Ovary (tissue), 9 donors: ENCODE results near the gene DOCK4. TPM values are rescaled to one million over a fixed set of nuclear protein-coding genes. Genes with fewer than 3 reads are reported as not detected.

Experiments
- DNase-seq, 5 donors: peaks; one replicate each; pipeline ENCODE4 v3.0.0-alpha.2; 2019 to 2020
- H3K27ac ChIP-seq, 2 donors: fragments of 200-600 bp; one replicate each; pipeline versions ENCODE4 v1.5.1 to v1.8.0; 2019 to 2022
- H3K27me3 ChIP-seq: fragments of 200-600 bp; one replicate; pipeline ENCODE4 v1.8.0; 2022
- H3K36me3 ChIP-seq: fragments of 200-600 bp; sonication (generic); one replicate; pipeline ENCODE4 v1.5.1; 2019
- H3K4me1 ChIP-seq: one replicate; pipeline ENCODE4 v1.8.1; 2013; ENCODE audit warnings: mild to moderate bottlenecking, moderate library complexity; ENCODE audit not compliant: insufficient read depth
- H3K4me3 ChIP-seq: fragments of 200-600 bp; sonication (generic); one replicate; pipeline ENCODE4 v1.5.1; 2017
- H3K9me3 ChIP-seq, 2 donors: fragments of 200-600 bp in 1 of 2; sonication (generic) in 1 of 2; one replicate each; pipeline versions ENCODE4 v1.5.1 to v1.8.1; 2013 to 2019; ENCODE audit warnings: mild to moderate bottlenecking in 1 of 2, moderate library complexity in 1 of 2
- EP300 ChIP-seq: sonication (generic); formaldehyde crosslinking; IDR thresholded peaks from one replicate; pipeline ENCODE4 v1.6.1; 2017; ENCODE audit warnings: antibody characterized with exemption
- POLR2A ChIP-seq: fragments of 450-650 bp; IDR thresholded peaks from one replicate; pipeline ENCODE4 v1.6.1; 2017; ENCODE audit warnings: antibody characterized with exemption, mild to moderate bottlenecking, moderate library complexity
- WGBS, 3 donors: extraction: QIAGEN DNeasy Blood & Tissue Kit in 1 of 3; methylation state at CpG; one replicate each; pipeline versions ENCODE4 v1.1.5 to v1.1.7; 2013 to 2017; 5-methylcytosine and 5-hydroxymethylcytosine counted together
- intact Hi-C, 4 donors: fragments of 100-400 bp; cut with DNase I; formaldehyde crosslinking; loops; one replicate each; pipeline versions ENCODE4 v1.11.0 to v1.15.1; 2022 to 2023
- polyA plus RNA-seq, 2 donors: library from polyadenylated mRNA; stranded (reverse); fragments of 200-250 nt in 1 of 2; fragments of 350-450 nt in 1 of 2; fragmentation: Illumina TruSeq in 1 of 2; extraction: RNeasy Lipid Tissue Mini Kit (QIAGEN cat#74804) in 1 of 2; gene quantifications; one replicate each; pipeline ENCODE4 v1.2.3, GENCODE V29; 2013 to 2014
- total RNA-seq, 7 donors: library from RNA; depleted of rRNA in 2 of 7; stranded (reverse); fragments of >200 nt in 2 of 7; fragmentation: NEBNext Ultra II Directional in 3 of 7; extraction: Animal tissue kit (Norgen Biotek cat#: 25700) in 3 of 7; gene quantifications; one replicate each; pipeline versions ENCODE4 v1.1.0 to v1.2.4, GENCODE V29; 2016 to 2023
- TF ChIP-seq, protein P1 (sequence below), 3 donors: fragments of 450-650 bp in 2 of 3; fragments of 200-600 bp in 1 of 3; IDR thresholded peaks; one replicate each; pipeline versions ENCODE4 v1.5.1 to v1.8.0; 2016 to 2022; ENCODE audit warnings: antibody characterized with exemption in 3 of 3, mild to moderate bottlenecking in 1 of 3
- donor health status: DM: no; HTN: no; CAD: no; lungs with moderate emphysema.
- donor health status: DM: no; HTN: no; CAD: no.
- donor health status: Bipolar disorder and iron deficiency.
- donor health status: DM: yes; HTN: yes; CAD: no.
- donor health status: DM: no; HTN: no; CAD: no.
- donor health status: DM: yes; HTN: yes; CAD: no.

DOCK4 gene
- total and polyA plus RNA-seq, 9 donors = 9.5 to 39.7 (median 27.3) TPM

- Histone ChIP-seq H3K27me3 (no peaks in the 10 kb centered on the region), H3K4me3 (no peak overlapping the region), H3K27ac (no peak overlapping the region), H3K9me3 (no peaks in the 10 kb centered on the region), H3K36me3 (no peaks in the 10 kb centered on the region), H3K4me1 (peaks cover 6% of the 10 kb centered on the region)
- WGBS, 3 donors = 86 to 93% (median 91%) methylated on average over 8 of the region's 8 CpGs
- TF ChIP-seq, protein P1, sequence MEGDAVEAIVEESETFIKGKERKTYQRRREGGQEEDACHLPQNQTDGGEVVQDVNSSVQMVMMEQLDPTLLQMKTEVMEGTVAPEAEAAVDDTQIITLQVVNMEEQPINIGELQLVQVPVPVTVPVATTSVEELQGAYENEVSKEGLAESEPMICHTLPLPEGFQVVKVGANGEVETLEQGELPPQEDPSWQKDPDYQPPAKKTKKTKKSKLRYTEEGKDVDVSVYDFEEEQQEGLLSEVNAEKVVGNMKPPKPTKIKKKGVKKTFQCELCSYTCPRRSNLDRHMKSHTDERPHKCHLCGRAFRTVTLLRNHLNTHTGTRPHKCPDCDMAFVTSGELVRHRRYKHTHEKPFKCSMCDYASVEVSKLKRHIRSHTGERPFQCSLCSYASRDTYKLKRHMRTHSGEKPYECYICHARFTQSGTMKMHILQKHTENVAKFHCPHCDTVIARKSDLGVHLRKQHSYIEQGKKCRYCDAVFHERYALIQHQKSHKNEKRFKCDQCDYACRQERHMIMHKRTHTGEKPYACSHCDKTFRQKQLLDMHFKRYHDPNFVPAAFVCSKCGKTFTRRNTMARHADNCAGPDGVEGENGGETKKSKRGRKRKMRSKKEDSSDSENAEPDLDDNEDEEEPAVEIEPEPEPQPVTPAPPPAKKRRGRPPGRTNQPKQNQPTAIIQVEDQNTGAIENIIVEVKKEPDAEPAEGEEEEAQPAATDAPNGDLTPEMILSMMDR (IDR thresholded peaks at IDR 0.05) = no peak
- TF ChIP-seq EP300 (no peak), POLR2A (no peak)
- DNase-seq = no peak
- intact Hi-C loops = no loop called here
Measured at GRCh38 chr7:112080978-112081377, 125.2 kb downstream of the DOCK4 start.

- peaks cover 4% of the 10 kb centered on the region for H3K4me1 ChIP-seq
- TF ChIP-seq POLR2A = no peak
- H3K9me3 ChIP-seq = no peaks in the 10 kb centered on the region
- no peak overlapping the region for H3K27ac ChIP-seq
- no peak for DNase-seq
- H3K36me3 ChIP-seq = no peaks in the 10 kb centered on the region
- whole genome bisulfite sequencing, 3 donors = 87 to 92% (median 90%) methylated on average over 5 of the region's 5 CpGs
- H3K4me3 ChIP-seq = no peak overlapping the region
- no peaks in the 10 kb centered on the region for H3K27me3 ChIP-seq
- intact Hi-C loops = no loop called here
Measured at GRCh38 chr7:112080441-112080840, 125.8 kb downstream of the DOCK4 start.

- TF ChIP-seq, protein P1 (IDR thresholded peaks at IDR 0.05) = no peak
- TF ChIP-seq POLR2A = no peak
- TF ChIP-seq EP300 = no peak
- intact Hi-C loops = no loop called here
Measured at GRCh38 chr7:112079673-112080072, 126.5 kb downstream of the DOCK4 start.

GRCh38 chr7:112079122-112079521 lies 127.1 kb downstream of the DOCK4 start:
- 89 to 98% (median 97%) methylated on average over 1 of the region's 1 CpG for WGBS, 3 donors
- Histone ChIP-seq H3K9me3 (no peaks in the 10 kb centered on the region), H3K27me3 (no peaks in the 10 kb centered on the region), H3K4me3 (no peak overlapping the region), H3K36me3 (no peaks in the 10 kb centered on the region), H3K27ac (no peak overlapping the region), H3K4me1 (peaks cover 4% of the 10 kb centered on the region)
- TF ChIP-seq POLR2A (no peak), EP300 (no peak)
- TF ChIP-seq, protein P1 (IDR thresholded peaks at IDR 0.05) = no peak
- intact Hi-C loops = no loop called here
- DNase-seq = no peak

More at GRCh38 chr7:112079673-112080072, 126.5 kb downstream of the DOCK4 start:
- no peaks in the 10 kb centered on the region for H3K36me3 ChIP-seq
- H3K4me3 ChIP-seq = no peak overlapping the region
- H3K9me3 ChIP-seq = no peaks in the 10 kb centered on the region
- H3K27me3 ChIP-seq = no peaks in the 10 kb centered on the region
- no peak for DNase-seq
- H3K27ac ChIP-seq = no peak overlapping the region
- H3K4me1 ChIP-seq = peaks cover 4% of the 10 kb centered on the region

DNA sequence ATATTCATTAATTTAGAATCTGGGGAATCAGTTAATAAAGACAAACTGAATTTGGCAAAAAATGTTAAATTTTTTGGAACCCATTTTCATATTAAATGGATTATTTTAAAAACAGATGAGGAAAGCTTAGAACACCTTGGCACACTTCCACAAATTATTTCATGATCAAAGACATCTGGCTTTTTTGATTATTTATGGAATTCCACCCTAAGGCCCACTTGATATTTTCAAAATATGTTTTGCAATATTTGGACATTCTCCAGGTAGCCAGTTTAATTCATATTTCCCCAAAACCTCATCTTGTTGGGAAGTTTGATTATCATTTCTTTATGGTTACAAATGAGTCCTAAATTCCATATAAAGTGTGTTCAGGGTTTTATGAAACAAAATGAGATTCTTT lies 129.9 kb downstream of the DOCK4 start:
- intact Hi-C loops = no loop called here
- Histone ChIP-seq H3K4me1 (peaks cover 6% of the 10 kb centered on the region), H3K9me3 (no peaks in the 10 kb centered on the region), H3K27ac (no peak overlapping the region), H3K4me3 (no peak overlapping the region), H3K27me3 (no peaks in the 10 kb centered on the region), H3K36me3 (no peaks in the 10 kb centered on the region)
- TF ChIP-seq, protein P1 (IDR thresholded peaks at IDR 0.05) = no peak
- no peak for TF ChIP-seq POLR2A
- no peak for TF ChIP-seq EP300
- DNase-seq = no peak
